GM23338 (cell line): ENCODE results near the gene SLC19A1. TPM values are rescaled to one million over a fixed set of nuclear protein-coding genes. Genes with fewer than 3 reads are reported as not detected.

Experiments used
- ATAC-seq: fragments of 200-7000 bp; cut with Tn5 transposase; 3 replicates; pipeline ENCODE4 v1.9.1; 2020
- DNase-seq: peaks from one replicate; pipeline ENCODE4 v3.0.0-alpha.2; 2015; ENCODE audit warnings: low spot score
- H2AFZ ChIP-seq: fragments of 200-600 bp; sonication (generic); 2 replicates; pipeline ENCODE4 v1.8.0; 2016; ENCODE audit warnings: antibody characterized with exemption, mild to moderate bottlenecking, moderate library complexity
- H3F3A ChIP-seq: fragments of 200-600 bp; sonication (generic); replicated peaks from 2 replicates; pipeline ENCODE4 v1.8.0; 2017; ENCODE audit warnings: antibody characterized with exemption, mixed run types, low read depth
- H3K27ac ChIP-seq: fragments of 200-600 bp; sonication (generic); 2 replicates; pipeline ENCODE4 v1.6.1; 2016; ENCODE audit warnings: low read depth
- H3K27me3 ChIP-seq: fragments of 200-600 bp; sonication (generic); 2 replicates; pipeline ENCODE4 v1.8.0; 2016; ENCODE audit warnings: mild to moderate bottlenecking, mixed run types, moderate library complexity; ENCODE audit not compliant: insufficient read depth
- H3K36me3 ChIP-seq: fragments of 200-600 bp; sonication (generic); 2 replicates; pipeline ENCODE4 v1.8.0; 2016; ENCODE audit warnings: mild to moderate bottlenecking; ENCODE audit not compliant: insufficient read depth
- H3K4me1 ChIP-seq: fragments of 200-600 bp; sonication (generic); 2 replicates; pipeline ENCODE4 v1.8.0; 2016; ENCODE audit warnings: mild to moderate bottlenecking, moderate library complexity; ENCODE audit not compliant: insufficient read depth
- H3K4me2 ChIP-seq: fragments of 200-600 bp; sonication (generic); 2 replicates; pipeline ENCODE4 v1.7.1; 2017; ENCODE audit warnings: mixed run types
- H3K4me3 ChIP-seq: fragments of 200-600 bp; sonication (generic); 2 replicates; pipeline ENCODE4 v1.6.1; 2016; ENCODE audit warnings: mixed run types
- H3K79me2 ChIP-seq: fragments of 200-600 bp; sonication (generic); replicated peaks from 2 replicates; pipeline ENCODE4 v1.8.0; 2017; ENCODE audit warnings: mild to moderate bottlenecking; ENCODE audit not compliant: insufficient read depth
- H3K9me2 ChIP-seq: fragments of 200-600 bp; sonication (generic); 2 replicates; pipeline ENCODE4 v1.8.0; 2017; ENCODE audit not compliant: insufficient read depth
- H4K20me1 ChIP-seq: fragments of 200-600 bp; sonication (generic); replicated peaks from 2 replicates; pipeline ENCODE4 v1.8.0; 2017; ENCODE audit warnings: mild to moderate bottlenecking; ENCODE audit not compliant: insufficient read depth
- H3K27ac Mint-ChIP-seq: 2 replicates; pipeline ENCODE4 v1.8.0; 2020; ENCODE audit warnings: inconsistent platforms, mild to moderate bottlenecking, moderate library complexity, mixed read lengths
- H3K27me3 Mint-ChIP-seq: 3 replicates; pipeline ENCODE4 v1.8.0; 2022; ENCODE audit warnings: low read depth, mild to moderate bottlenecking, moderate library complexity, mixed read lengths, inconsistent platforms; ENCODE audit not compliant: insufficient read depth, poor library complexity
- H3K36me3 Mint-ChIP-seq: 3 replicates; pipeline ENCODE4 v1.8.0; 2021; ENCODE audit warnings: low read depth, mild to moderate bottlenecking, inconsistent platforms, moderate library complexity, mixed read lengths
- H3K4me1 Mint-ChIP-seq: 3 replicates; pipeline ENCODE4 v1.8.0; 2020; ENCODE audit warnings: mild to moderate bottlenecking, inconsistent platforms, mixed read lengths
- H3K4me3 Mint-ChIP-seq: 3 replicates; pipeline ENCODE4 v1.8.0; 2021; ENCODE audit warnings: moderate library complexity, mild to moderate bottlenecking, inconsistent platforms, mixed read lengths
- H3K9me3 Mint-ChIP-seq: 3 replicates; pipeline ENCODE4 v1.8.0; 2020; ENCODE audit warnings: moderate library complexity, mild to moderate bottlenecking, inconsistent platforms, mixed read lengths
- CREB1 ChIP-seq: fragments of 250-450 bp; sonication (Bioruptor Pico); IDR thresholded peaks from 2 replicates; pipeline ENCODE4 v1.5.0; 2020; ENCODE audit warnings: low read depth, mild to moderate bottlenecking, moderate library complexity
- EZH2 ChIP-seq: fragments of 200-600 bp; sonication (generic); IDR thresholded peaks from one replicate; pipeline ENCODE4 v1.8.0; 2017; ENCODE audit warnings: antibody characterized with exemption, mild to moderate bottlenecking, low read depth; ENCODE audit not compliant: unreplicated experiment
- EZH2phosphoT487 ChIP-seq: fragments of 200-600 bp; sonication (generic); IDR thresholded peaks from one replicate; pipeline ENCODE4 v1.8.1; 2018; ENCODE audit warnings: antibody characterized with exemption; ENCODE audit not compliant: unreplicated experiment
- JUNB ChIP-seq: IDR thresholded peaks from one replicate; pipeline ENCODE4 v1.6.1; 2016; ENCODE audit warnings: antibody characterized with exemption; ENCODE audit not compliant: unreplicated experiment
- NANOG ChIP-seq: IDR thresholded peaks from 2 replicates; pipeline ENCODE4 v1.6.1; 2016; ENCODE audit warnings: antibody characterized with exemption, borderline replicate concordance
- POLR2AphosphoS5 ChIP-seq: IDR thresholded peaks from 2 replicates; pipeline ENCODE4 v1.6.1; 2016; ENCODE audit warnings: antibody characterized with exemption, low read depth
- ZNF114 ChIP-seq: fragments of 250-450 bp; sonication (Bioruptor Pico); IDR thresholded peaks from 2 replicates; pipeline ENCODE4 v1.5.0; 2020; ENCODE audit warnings: mild to moderate bottlenecking, moderate library complexity
- ZNF331 ChIP-seq: fragments of 250-450 bp; sonication (Bioruptor Pico); IDR thresholded peaks from 2 replicates; pipeline ENCODE4 v1.5.0; 2020; ENCODE audit warnings: low read depth, mild to moderate bottlenecking, moderate library complexity
- polyA plus RNA-seq: library from polyadenylated mRNA; unstranded; fragments of >200 nt; fragmentation: Nextera tagmentation; extraction: Ambion mirVana; gene quantifications from 2 replicates; pipeline ENCODE4 v1.2.1, GENCODE V29; 2016
- total RNA-seq: library from RNA; depleted of rRNA; stranded (reverse); fragments of >200 nt; shearing (Covaris generic); gene quantifications from 2 replicates; pipeline ENCODE4 v1.2.3, GENCODE V29; 2014
- TF ChIP-seq, protein P1 (sequence below): IDR thresholded peaks from one replicate; pipeline ENCODE4 v1.6.1; 2018; ENCODE audit warnings: antibody characterized with exemption; ENCODE audit not compliant: unreplicated experiment
- TF ChIP-seq, protein P2 (sequence below): IDR thresholded peaks from 2 replicates; pipeline ENCODE4 v1.6.1; 2016; ENCODE audit warnings: antibody characterized with exemption
- TF ChIP-seq, protein P3 (sequence below), 2 experiments: fragments of 200-600 bp in 1 of 2; sonication (generic) in 1 of 2; conservative IDR thresholded peaks; 2 replicates each; pipeline versions ENCODE4 v1.5.1 to v1.6.1; 2016 to 2017; ENCODE audit warnings: antibody characterized with exemption in 2 of 2, low read depth in 2 of 2, mild to moderate bottlenecking in 2 of 2, moderate library complexity in 1 of 2

SLC19A1 gene
- total and polyA plus RNA-seq, 2 experiments from 2014 or later = 31.2 to 33.0 TPM

DNA sequence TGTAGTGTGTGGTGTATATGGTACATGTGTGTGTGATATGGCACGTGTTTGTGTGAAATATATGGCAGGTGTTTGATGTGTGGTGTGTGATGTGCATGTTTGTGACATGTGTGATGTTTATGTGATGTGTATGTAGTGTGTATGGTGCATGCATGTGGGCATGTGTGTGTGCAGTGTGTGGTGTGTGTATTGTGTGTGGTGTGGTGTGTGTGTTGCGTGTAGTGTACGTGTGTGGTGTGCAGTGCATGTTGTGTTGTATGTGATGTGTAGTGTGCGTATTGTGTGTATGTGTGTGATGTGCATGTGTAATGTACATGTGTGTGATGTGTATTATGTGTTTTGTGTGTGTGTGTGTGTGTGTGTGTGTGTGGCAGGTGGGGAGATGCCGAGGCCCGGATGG is 65.7 kb downstream of the SLC19A1 start (continued):
- TF ChIP-seq, protein P1, sequence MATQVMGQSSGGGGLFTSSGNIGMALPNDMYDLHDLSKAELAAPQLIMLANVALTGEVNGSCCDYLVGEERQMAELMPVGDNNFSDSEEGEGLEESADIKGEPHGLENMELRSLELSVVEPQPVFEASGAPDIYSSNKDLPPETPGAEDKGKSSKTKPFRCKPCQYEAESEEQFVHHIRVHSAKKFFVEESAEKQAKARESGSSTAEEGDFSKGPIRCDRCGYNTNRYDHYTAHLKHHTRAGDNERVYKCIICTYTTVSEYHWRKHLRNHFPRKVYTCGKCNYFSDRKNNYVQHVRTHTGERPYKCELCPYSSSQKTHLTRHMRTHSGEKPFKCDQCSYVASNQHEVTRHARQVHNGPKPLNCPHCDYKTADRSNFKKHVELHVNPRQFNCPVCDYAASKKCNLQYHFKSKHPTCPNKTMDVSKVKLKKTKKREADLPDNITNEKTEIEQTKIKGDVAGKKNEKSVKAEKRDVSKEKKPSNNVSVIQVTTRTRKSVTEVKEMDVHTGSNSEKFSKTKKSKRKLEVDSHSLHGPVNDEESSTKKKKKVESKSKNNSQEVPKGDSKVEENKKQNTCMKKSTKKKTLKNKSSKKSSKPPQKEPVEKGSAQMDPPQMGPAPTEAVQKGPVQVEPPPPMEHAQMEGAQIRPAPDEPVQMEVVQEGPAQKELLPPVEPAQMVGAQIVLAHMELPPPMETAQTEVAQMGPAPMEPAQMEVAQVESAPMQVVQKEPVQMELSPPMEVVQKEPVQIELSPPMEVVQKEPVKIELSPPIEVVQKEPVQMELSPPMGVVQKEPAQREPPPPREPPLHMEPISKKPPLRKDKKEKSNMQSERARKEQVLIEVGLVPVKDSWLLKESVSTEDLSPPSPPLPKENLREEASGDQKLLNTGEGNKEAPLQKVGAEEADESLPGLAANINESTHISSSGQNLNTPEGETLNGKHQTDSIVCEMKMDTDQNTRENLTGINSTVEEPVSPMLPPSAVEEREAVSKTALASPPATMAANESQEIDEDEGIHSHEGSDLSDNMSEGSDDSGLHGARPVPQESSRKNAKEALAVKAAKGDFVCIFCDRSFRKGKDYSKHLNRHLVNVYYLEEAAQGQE = no peak
- TF ChIP-seq CREB1 (CRISPR knock-in tag) (no peak), POLR2AphosphoS5 (no peak), ZNF114 (CRISPR knock-in tag) (no peak), JUNB (no peak), EZH2 (no peak), EZH2phosphoT487 (no peak)
- TF ChIP-seq, protein P2, sequence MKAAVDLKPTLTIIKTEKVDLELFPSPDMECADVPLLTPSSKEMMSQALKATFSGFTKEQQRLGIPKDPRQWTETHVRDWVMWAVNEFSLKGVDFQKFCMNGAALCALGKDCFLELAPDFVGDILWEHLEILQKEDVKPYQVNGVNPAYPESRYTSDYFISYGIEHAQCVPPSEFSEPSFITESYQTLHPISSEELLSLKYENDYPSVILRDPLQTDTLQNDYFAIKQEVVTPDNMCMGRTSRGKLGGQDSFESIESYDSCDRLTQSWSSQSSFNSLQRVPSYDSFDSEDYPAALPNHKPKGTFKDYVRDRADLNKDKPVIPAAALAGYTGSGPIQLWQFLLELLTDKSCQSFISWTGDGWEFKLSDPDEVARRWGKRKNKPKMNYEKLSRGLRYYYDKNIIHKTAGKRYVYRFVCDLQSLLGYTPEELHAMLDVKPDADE = no peak

DNA sequence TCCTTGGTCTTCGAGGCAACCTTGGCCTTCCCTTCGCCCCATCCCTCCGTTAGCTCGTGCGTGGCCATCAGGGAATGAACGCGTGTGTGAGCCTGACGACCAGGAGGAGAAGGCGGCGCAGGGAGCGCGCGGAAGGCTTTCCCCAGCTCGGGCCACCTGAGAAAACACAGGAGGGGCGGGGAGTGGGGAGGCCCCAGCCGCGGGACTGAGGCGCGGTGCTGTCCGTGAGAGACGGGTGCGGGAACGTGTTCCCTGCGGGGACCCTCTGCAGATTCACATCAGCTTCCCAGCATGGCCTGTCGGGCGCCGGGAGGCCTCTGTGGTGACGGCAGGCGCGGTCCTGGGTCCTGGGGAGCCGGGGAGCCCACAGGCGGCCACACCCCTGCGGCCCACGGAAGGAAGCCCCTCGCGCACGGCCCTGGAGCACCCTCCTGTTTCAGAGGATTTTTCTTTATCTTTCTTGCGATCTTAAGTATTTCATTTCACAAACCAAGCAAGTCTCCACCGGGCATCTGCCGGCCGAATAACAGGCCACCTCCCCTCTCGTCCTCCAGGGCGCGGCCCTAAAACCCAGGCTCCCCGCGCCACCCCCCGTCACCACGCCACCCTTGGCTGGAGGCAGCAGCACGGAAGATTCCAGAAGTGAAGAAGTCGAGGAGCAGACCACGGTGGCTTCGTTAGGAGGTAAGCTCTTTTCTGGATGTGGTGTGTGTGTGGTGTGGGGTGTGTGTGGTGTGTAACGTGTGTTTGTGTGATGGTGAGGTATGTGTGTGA is 66.3 kb downstream of the SLC19A1 start:
- Histone ChIP-seq H3K4me3 (no peak overlapping the region), H3K36me3 (peaks cover 17% of the 10 kb centered on the region), H3K27me3 (no peaks in the 10 kb centered on the region), H2AFZ (no peak overlapping the region), H3K79me2 (peaks cover 33% of the 10 kb centered on the region), H4K20me1 (peaks cover 15% of the 10 kb centered on the region; the same call in 1 of the 2 replicates), H3F3A (peaks cover 21% of the 10 kb centered on the region), H3K4me1 (no peaks in the 10 kb centered on the region), H3K4me2 (no peak overlapping the region), H3K27ac (no peak overlapping the region), H3K9me2 (no peaks in the 10 kb centered on the region)
- no peak for DNase-seq
- peaks cover 15% of the 10 kb centered on the region for H3K4me1 Mint-ChIP-seq
- H3K4me3 Mint-ChIP-seq = no peak overlapping the region
- no peak for ATAC-seq
- H3K27me3 Mint-ChIP-seq = peaks cover 24% of the 10 kb centered on the region
- H3K9me3 Mint-ChIP-seq = peaks cover 8% of the 10 kb centered on the region
- H3K27ac Mint-ChIP-seq = no peak overlapping the region
- H3K36me3 Mint-ChIP-seq = peaks cover 51% of the 10 kb centered on the region
- TF ChIP-seq ZNF331 (CRISPR knock-in tag) (no peak), NANOG (no peak), EZH2phosphoT487 (no peak), JUNB (no peak)
- TF ChIP-seq, protein P3, sequence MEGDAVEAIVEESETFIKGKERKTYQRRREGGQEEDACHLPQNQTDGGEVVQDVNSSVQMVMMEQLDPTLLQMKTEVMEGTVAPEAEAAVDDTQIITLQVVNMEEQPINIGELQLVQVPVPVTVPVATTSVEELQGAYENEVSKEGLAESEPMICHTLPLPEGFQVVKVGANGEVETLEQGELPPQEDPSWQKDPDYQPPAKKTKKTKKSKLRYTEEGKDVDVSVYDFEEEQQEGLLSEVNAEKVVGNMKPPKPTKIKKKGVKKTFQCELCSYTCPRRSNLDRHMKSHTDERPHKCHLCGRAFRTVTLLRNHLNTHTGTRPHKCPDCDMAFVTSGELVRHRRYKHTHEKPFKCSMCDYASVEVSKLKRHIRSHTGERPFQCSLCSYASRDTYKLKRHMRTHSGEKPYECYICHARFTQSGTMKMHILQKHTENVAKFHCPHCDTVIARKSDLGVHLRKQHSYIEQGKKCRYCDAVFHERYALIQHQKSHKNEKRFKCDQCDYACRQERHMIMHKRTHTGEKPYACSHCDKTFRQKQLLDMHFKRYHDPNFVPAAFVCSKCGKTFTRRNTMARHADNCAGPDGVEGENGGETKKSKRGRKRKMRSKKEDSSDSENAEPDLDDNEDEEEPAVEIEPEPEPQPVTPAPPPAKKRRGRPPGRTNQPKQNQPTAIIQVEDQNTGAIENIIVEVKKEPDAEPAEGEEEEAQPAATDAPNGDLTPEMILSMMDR (conservative IDR thresholded peaks at IDR 0.05; ENCODE audit: low read depth in 2 of 2) = no peak
- TF ChIP-seq, protein P1 = no peak
- TF ChIP-seq, protein P2 = no peak
